ENCODE data around the gene HDAC9. TPM values are rescaled to one million over a fixed set of nuclear protein-coding genes. Genes with fewer than 3 reads are reported as not detected.
A peak's percentile ranks its signal among the peaks of the same experiment; 100 is the strongest.

HDAC9 gene
- total and polyA plus RNA-seq, 2 of the 13 experiments (the other 11 are each of a cell fraction or from before 2014, with no cell fraction given), result 0.05 to 0.07 TPM

- Histone ChIP-seq H3K9me3 (ENCODE audit: low read length) (peaks cover 51% of the 10 kb centered on the region), H2AFZ (ENCODE audit: low read length) (no peak overlapping the region), H3K4me3 (replicated peaks in 1 of 3; ENCODE audit: insufficient read depth in 1 of 3, low read depth in 2 of 3, low read length in 3 of 3) (no peak overlapping the region), H3K9ac (ENCODE audit: insufficient read depth, low read depth, low read length) (no peak overlapping the region), H3K36me3 (replicated peaks in 1 of 2; ENCODE audit: control insufficient read depth in 1 of 2, insufficient read depth in 2 of 2, low read length in 2 of 2) (no peaks in the 10 kb centered on the region), H3K4me2 (ENCODE audit: low read depth, low read length) (no peak overlapping the region), H3K4me1 (ENCODE audit: insufficient read depth, low read length) (no peaks in the 10 kb centered on the region), H3K79me2 (ENCODE audit: insufficient read depth, low read length) (no peaks in the 10 kb centered on the region), H3K27ac (ENCODE audit: extremely low read length, insufficient read depth, low read length) (no peak overlapping the region), H3K27me3 (ENCODE audit: control insufficient read depth in 1 of 2, insufficient read depth in 2 of 2, low read length in 2 of 2) (no peaks in the 10 kb centered on the region), H4K20me1 (ENCODE audit: insufficient read depth, low read length) (no peaks in the 10 kb centered on the region)
- ATAC-seq (no peak), DNase-seq (ENCODE audit: low spot score) (no peak), FAIRE-seq (no peak)
- WGBS (ENCODE audit: low lambda C conversion rate), result 0% methylated on average over 2 of the region's 2 CpGs
- in situ Hi-C loops (cut with HindIII; ENCODE audit: extremely low pct_ligation_motif_present, low pct_unique_long_range_greater_than_20kb) (no loop called here), intact Hi-C loops (cut with micrococcal nuclease; ENCODE audit: unreplicated experiment) (no loop called here)
- no TSS peak for BruUV-seq (replicated peaks)
- ChIA-PET POLR2A (no interaction called here), CTCF (ENCODE audit: low intra/inter-chr PET ratio, low total read pairs) (no interaction called here)
- no peak for TF ChIP-seq HIVEP1 (CRISPR knock-in tag; IDR thresholded peaks at IDR 0.05)
- TF ChIP-seq PAWR (CRISPR knock-in tag; IDR thresholded peaks at IDR 0.05; ENCODE audit: borderline replicate concordance), result no peak
- no peak for TF ChIP-seq ZNF234 (CRISPR knock-in tag; conservative IDR thresholded peaks at IDR 0.05)
- TF ChIP-seq HOXD1 (CRISPR knock-in tag; IDR thresholded peaks at IDR 0.05), result no peak
- TF ChIP-seq MAFK (conservative IDR thresholded peaks at IDR 0.05 in 1 of 2, IDR thresholded peaks at IDR 0.05 in 1 of 2; ENCODE audit: low read length in 2 of 2), result peak in 1 of 2 experiments; percentile 62; a peak in 2 of 4 replicates
- TF ChIP-seq MAFF (IDR thresholded peaks at IDR 0.05; ENCODE audit: low read depth, low read length), result peak; percentile 54
- TF ChIP-seq ATF2 (CRISPR knock-in tag; IDR thresholded peaks at IDR 0.05), result no peak
- no peak for TF ChIP-seq GRHL1 (CRISPR knock-in tag; conservative IDR thresholded peaks at IDR 0.05)
Observed at GRCh38 chr7:18777314-18777713, 281.8 kb downstream of the HDAC9 start.
